ENCODE data around the gene ARHGEF26.

ARHGEF26 gene

DNA sequence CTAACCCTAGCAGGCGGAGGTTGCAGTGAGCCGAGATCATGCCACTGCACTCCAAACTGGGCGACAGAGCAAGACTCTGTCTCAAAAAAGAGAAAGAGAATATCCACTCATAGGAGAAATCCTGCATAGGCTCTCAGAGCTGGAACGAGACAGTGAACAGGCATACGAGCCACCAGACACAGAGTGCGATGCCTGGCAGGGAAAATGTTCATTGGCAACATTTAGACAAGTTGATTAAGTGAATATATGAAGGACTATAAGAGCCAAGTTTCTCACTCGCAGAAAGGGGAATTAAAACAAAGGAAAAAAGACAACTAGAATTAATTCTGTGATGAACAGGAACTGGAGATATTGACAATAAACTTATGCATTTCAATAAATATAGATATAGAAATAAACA, 27.1 kb upstream of the ARHGEF26 start:
- Histone ChIP-seq H3K27ac (ENCODE audit: low read depth, low read length) (no peak overlapping the region), H3K9ac (ENCODE audit: low read depth in 1 of 2, low read length in 2 of 2) (no peak overlapping the region), H3K36me3 (ENCODE audit: control insufficient read depth in 1 of 2, insufficient read depth in 2 of 2, low read length in 2 of 2) (no peaks in the 10 kb centered on the region), H3K9me3 (ENCODE audit: control insufficient read depth in 1 of 2, low read length in 2 of 2) (no peaks in the 10 kb centered on the region), H3K4me3 (ENCODE audit: low read depth in 1 of 2, low read length in 2 of 2) (no peak overlapping the region), H3K27me3 (ENCODE audit: control insufficient read depth in 1 of 2, insufficient read depth in 2 of 2, low read length in 2 of 2) (no peaks in the 10 kb centered on the region), H3K4me1 (ENCODE audit: control insufficient read depth in 1 of 2, insufficient read depth in 2 of 2, low read length in 2 of 2) (no peaks in the 10 kb centered on the region)

DNA sequence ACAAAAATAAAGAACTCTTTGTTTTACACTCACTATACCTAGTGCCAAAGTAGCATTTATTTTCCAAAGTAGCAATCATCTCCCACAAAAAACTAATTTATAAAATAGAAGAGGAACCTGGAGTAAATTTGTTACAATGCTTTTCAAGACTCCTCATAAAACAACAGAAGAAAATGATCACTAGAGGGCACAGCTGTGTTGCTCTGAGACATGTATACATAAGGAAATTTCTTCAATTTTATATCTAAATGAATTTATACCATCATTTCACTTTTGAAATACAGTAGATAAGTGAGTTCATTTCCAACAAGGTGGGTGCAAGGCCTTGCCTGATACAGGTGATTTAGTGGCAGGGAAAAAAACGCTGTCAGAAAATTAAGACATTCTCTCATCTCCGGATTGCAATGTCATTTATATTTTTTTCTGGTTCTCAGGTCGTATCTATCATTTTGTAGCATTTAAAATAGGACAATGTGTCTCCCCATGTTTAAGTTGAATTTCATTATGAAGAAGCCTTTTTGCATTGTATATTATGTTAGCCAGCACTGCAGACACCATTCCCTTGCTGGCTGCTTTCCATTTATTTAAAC, 25.3 kb upstream of the ARHGEF26 start:
- Histone ChIP-seq H3K27me3 (ENCODE audit: control insufficient read depth in 1 of 2, insufficient read depth in 2 of 2, low read length in 2 of 2) (no peaks in the 10 kb centered on the region), H3K4me1 (ENCODE audit: control insufficient read depth in 1 of 2, insufficient read depth in 2 of 2, low read length in 2 of 2) (no peaks in the 10 kb centered on the region), H3K27ac (ENCODE audit: low read depth, low read length) (no peak overlapping the region), H3K36me3 (ENCODE audit: control insufficient read depth in 1 of 2, insufficient read depth in 2 of 2, low read length in 2 of 2) (no peaks in the 10 kb centered on the region), H3K4me3 (ENCODE audit: low read depth in 1 of 2, low read length in 2 of 2) (no peak overlapping the region), H3K9me3 (ENCODE audit: control insufficient read depth in 1 of 2, low read length in 2 of 2) (no peaks in the 10 kb centered on the region), H3K9ac (ENCODE audit: low read depth in 1 of 2, low read length in 2 of 2) (no peak overlapping the region)

DNA sequence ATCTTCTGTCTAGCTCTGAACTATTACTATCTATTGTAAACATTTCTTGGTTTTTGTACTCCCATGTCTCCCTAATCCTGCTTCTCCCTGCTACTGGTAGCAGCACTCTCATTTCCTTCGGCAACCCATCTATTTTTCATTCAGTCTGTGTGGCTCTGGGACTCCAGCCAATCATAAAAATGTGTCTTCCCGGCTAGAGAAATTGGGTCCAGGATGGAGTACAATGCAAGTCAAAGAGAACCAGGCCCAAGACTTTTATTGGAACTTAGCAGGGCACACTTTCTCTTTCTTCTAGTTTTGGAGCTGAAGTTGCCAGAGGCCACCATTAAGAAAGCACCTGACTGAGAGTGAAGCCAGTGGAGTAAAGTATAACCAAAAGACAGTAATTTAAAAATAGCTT, 22.8 kb upstream of the ARHGEF26 start:
- H3K27me3 ChIP-seq (ENCODE audit: control insufficient read depth in 1 of 2, insufficient read depth in 2 of 2, low read length in 2 of 2), result no peaks in the 10 kb centered on the region
- no peaks in the 10 kb centered on the region for H3K36me3 ChIP-seq (ENCODE audit: control insufficient read depth in 1 of 2, insufficient read depth in 2 of 2, low read length in 2 of 2)
- H3K4me3 ChIP-seq (ENCODE audit: low read depth in 1 of 2, low read length in 2 of 2), result no peak overlapping the region
- H3K9me3 ChIP-seq (ENCODE audit: control insufficient read depth in 1 of 2, low read length in 2 of 2), result no peaks in the 10 kb centered on the region
- no peaks in the 10 kb centered on the region for H3K4me1 ChIP-seq (ENCODE audit: control insufficient read depth in 1 of 2, insufficient read depth in 2 of 2, low read length in 2 of 2)
- H3K27ac ChIP-seq (ENCODE audit: low read depth, low read length), result no peak overlapping the region
- no peak overlapping the region for H3K9ac ChIP-seq (ENCODE audit: low read depth in 1 of 2, low read length in 2 of 2)

DNA sequence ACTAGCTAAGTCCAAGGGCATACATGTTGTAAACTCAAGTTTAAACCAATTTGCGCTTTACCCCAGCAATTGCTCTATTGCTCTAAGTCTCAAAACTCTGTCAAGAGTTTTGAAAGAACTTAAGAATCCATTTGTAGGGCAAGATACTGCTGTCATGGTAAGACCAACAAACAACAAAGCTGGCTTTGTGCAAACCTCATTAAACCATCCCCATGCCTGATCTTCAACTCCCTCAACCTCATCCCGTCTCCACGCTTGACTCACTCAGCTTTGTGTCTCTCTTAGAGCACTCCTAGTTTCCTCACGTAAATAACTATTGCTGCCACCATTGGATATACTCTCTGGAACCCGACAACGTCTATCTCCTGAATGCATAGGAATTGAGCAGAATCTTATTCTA, 20.6 kb upstream of the ARHGEF26 start:
- Histone ChIP-seq H3K9ac (ENCODE audit: low read depth in 1 of 2, low read length in 2 of 2) (no peak overlapping the region), H3K4me3 (ENCODE audit: low read depth in 1 of 2, low read length in 2 of 2) (no peak overlapping the region), H3K36me3 (ENCODE audit: control insufficient read depth in 1 of 2, insufficient read depth in 2 of 2, low read length in 2 of 2) (no peaks in the 10 kb centered on the region), H3K27ac (ENCODE audit: low read depth, low read length) (no peak overlapping the region), H3K4me1 (ENCODE audit: control insufficient read depth in 1 of 2, insufficient read depth in 2 of 2, low read length in 2 of 2) (peaks cover 5 to 6% of the 10 kb centered on the region in 2 donors), H3K9me3 (ENCODE audit: control insufficient read depth in 1 of 2, low read length in 2 of 2) (no peaks in the 10 kb centered on the region), H3K27me3 (ENCODE audit: control insufficient read depth in 1 of 2, insufficient read depth in 2 of 2, low read length in 2 of 2) (no peaks in the 10 kb centered on the region)

DNA sequence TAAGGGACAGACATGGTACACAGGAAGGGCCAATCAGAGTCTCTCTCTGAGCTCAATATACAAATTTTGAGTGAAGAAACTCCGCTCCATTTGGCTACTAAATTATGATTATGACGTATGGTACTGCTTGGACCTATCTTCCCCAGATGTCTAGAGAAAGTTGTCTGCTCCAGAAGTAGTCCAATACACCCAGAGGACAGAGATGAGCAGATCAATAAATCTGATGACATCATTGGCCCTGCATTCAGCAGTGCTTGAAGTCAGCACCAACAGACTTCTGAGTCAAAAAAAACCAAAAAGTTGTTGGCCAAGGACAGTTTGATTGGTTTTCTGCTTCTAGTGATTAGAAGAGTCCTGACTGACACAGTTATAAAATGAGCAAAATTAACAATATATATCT, 19.9 kb upstream of the ARHGEF26 start:
- H3K27me3 ChIP-seq (ENCODE audit: control insufficient read depth in 1 of 2, insufficient read depth in 2 of 2, low read length in 2 of 2), result no peaks in the 10 kb centered on the region
- peaks cover 6 to 7% of the 10 kb centered on the region in 2 donors for H3K4me1 ChIP-seq (ENCODE audit: control insufficient read depth in 1 of 2, insufficient read depth in 2 of 2, low read length in 2 of 2)
- H3K9ac ChIP-seq (ENCODE audit: low read depth in 1 of 2, low read length in 2 of 2), result no peak overlapping the region
- no peaks in the 10 kb centered on the region for H3K9me3 ChIP-seq (ENCODE audit: control insufficient read depth in 1 of 2, low read length in 2 of 2)
- H3K4me3 ChIP-seq (ENCODE audit: low read depth in 1 of 2, low read length in 2 of 2), result no peak overlapping the region
- H3K27ac ChIP-seq (ENCODE audit: low read depth, low read length), result no peak overlapping the region
- H3K36me3 ChIP-seq (ENCODE audit: control insufficient read depth in 1 of 2, insufficient read depth in 2 of 2, low read length in 2 of 2), result no peaks in the 10 kb centered on the region

DNA sequence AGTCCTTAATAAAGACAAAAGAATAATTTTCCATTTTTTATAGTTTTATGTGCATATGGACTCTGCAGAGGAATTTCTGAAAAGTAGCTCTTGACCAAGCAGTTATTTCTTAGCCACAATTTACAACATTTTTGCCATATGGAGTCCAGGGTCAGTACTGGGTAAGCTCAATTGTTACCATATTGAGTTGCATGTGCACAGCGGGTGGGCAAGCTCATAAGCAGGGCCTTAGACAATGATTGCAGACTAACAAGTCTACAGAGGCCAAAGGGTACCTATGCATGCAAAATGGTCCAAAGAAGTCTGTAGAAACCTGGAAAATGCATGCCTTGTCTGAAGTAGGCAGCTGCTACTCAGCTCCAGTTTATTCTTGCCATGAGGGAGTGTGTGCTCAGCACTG, 19.0 kb upstream of the ARHGEF26 start:
- peaks cover 6 to 7% of the 10 kb centered on the region in 2 donors for H3K4me1 ChIP-seq (ENCODE audit: control insufficient read depth in 1 of 2, insufficient read depth in 2 of 2, low read length in 2 of 2)
- H3K4me3 ChIP-seq (ENCODE audit: low read depth in 1 of 2, low read length in 2 of 2), result no peak overlapping the region
- no peak overlapping the region for H3K27ac ChIP-seq (ENCODE audit: low read depth, low read length)
- H3K9ac ChIP-seq (ENCODE audit: low read depth in 1 of 2, low read length in 2 of 2), result no peak overlapping the region
- H3K9me3 ChIP-seq (ENCODE audit: control insufficient read depth in 1 of 2, low read length in 2 of 2), result no peaks in the 10 kb centered on the region
- no peaks in the 10 kb centered on the region for H3K36me3 ChIP-seq (ENCODE audit: control insufficient read depth in 1 of 2, insufficient read depth in 2 of 2, low read length in 2 of 2)
- H3K27me3 ChIP-seq (ENCODE audit: control insufficient read depth in 1 of 2, insufficient read depth in 2 of 2, low read length in 2 of 2), result no peaks in the 10 kb centered on the region

DNA sequence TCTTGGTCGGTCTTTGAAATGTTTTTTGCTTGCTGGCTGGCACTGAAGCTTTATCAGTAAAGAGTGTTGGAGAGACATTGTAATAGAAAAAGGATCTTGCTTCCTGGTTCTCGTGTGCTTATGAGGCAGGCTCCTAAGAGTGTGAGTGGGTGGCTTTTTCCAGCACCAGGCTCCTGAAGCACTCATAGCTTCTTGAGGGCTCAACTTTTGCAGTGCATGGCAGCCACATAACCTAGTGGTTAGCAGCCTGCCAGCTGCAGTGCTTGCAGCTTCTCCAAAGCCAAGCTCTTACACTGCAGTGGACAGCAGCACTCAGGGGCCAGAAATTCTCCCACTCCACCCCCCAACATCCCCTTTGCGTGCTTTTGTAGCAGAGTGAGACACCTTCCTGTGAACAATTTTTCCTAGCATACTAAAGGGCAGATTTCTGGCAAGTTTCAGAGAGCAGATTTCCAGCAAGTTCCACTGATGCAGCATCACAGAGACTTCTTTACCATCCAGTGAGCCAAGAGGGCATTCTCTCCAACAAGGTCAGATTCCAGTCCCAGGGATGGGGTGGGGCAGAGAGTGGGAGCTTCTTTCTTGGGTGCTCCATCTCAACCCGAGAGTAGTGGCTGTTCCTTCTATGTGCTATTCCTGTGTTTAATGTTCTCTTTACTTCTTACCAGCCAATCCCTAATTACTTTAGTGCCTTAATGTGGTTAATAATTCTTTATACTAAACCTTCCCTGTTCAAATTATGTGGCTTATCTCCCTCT, 15.8 kb upstream of the ARHGEF26 start:
- no peaks in the 10 kb centered on the region for H3K36me3 ChIP-seq (ENCODE audit: control insufficient read depth in 1 of 2, insufficient read depth in 2 of 2, low read length in 2 of 2)
- no peak overlapping the region for H3K4me3 ChIP-seq (ENCODE audit: low read depth in 1 of 2, low read length in 2 of 2)
- no peak overlapping the region for H3K27ac ChIP-seq (ENCODE audit: low read depth, low read length)
- peaks cover 6 to 7% of the 10 kb centered on the region in 2 donors for H3K4me1 ChIP-seq (ENCODE audit: control insufficient read depth in 1 of 2, insufficient read depth in 2 of 2, low read length in 2 of 2)
- H3K27me3 ChIP-seq (ENCODE audit: control insufficient read depth in 1 of 2, insufficient read depth in 2 of 2, low read length in 2 of 2), result no peaks in the 10 kb centered on the region
- no peaks in the 10 kb centered on the region for H3K9me3 ChIP-seq (ENCODE audit: control insufficient read depth in 1 of 2, low read length in 2 of 2)
- no peak overlapping the region for H3K9ac ChIP-seq (ENCODE audit: low read depth in 1 of 2, low read length in 2 of 2)

DNA sequence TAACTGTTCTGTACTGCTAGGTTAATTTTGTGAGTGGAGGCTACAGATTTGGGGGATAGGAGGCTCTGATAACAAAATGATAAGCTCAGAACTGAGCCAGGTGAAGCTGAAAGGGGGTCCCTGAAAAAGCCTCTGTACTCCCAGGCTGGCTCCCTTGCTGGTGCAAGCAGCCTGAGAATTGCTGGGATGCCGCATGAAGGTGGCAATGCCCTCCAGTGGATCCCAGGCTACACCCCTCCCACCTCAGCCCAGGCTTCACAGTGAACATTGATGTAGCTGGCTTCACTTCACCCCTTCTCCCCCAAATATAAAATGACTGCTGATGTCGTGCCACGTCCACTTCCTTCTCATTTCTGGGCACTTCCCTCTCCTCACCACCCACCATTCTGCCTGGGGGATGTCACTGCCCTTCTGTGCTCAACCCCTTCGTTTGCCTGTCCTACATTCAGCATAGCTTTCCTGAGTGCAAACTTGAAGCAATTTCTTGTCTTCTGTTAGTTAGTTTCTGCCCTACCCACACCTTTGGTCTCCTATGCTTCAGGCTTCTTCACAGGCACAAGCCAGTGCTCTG, 9.7 kb upstream of the ARHGEF26 start:
- Histone ChIP-seq H3K36me3 (ENCODE audit: control insufficient read depth in 1 of 2, insufficient read depth in 2 of 2, low read length in 2 of 2) (no peaks in the 10 kb centered on the region), H3K9ac (ENCODE audit: low read depth in 1 of 2, low read length in 2 of 2) (no peak overlapping the region), H3K4me3 (ENCODE audit: low read depth in 1 of 2, low read length in 2 of 2) (no peak overlapping the region), H3K27me3 (ENCODE audit: control insufficient read depth in 1 of 2, insufficient read depth in 2 of 2, low read length in 2 of 2) (no peaks in the 10 kb centered on the region), H3K4me1 (ENCODE audit: control insufficient read depth in 1 of 2, insufficient read depth in 2 of 2, low read length in 2 of 2) (no peaks in the 10 kb centered on the region), H3K9me3 (ENCODE audit: control insufficient read depth in 1 of 2, low read length in 2 of 2) (no peaks in the 10 kb centered on the region), H3K27ac (ENCODE audit: low read depth, low read length) (no peak overlapping the region)

DNA sequence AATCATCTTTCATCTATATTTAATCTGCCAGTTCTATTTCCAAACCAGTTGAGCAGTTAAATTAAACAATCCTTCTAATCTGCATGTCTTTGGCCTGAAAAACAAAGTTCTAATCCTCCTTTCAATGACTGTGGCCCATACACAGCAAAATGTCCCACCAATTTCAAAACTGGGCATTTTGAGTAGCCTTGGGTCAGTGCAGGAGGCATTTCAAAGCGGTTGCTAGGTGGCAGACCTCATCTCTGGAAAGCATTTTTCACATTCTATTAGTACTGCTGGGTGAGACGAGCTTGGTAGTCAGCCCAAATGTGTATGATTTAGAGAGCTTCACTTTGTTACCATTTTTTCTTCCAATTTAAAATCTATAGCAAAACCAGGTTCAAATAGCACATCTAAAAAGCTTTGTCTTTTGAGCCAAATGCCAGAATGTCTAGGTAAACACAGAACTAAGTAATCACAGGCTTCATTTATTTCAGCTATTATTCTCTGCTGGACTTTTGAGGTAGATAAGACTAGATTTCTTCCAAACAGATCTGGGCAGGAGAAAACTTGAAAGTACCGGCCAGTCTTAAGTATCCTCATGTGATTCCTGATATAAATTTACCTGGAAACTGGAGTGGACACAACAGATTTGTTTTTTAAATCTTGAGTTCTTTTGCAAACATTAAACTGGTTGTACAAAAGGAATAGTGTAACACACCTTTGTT, 8.9 kb upstream of the ARHGEF26 start:
- H3K4me3 ChIP-seq (ENCODE audit: low read depth in 1 of 2, low read length in 2 of 2), result no peak overlapping the region
- H3K4me1 ChIP-seq (ENCODE audit: control insufficient read depth in 1 of 2, insufficient read depth in 2 of 2, low read length in 2 of 2), result no peaks in the 10 kb centered on the region
- H3K27ac ChIP-seq (ENCODE audit: low read depth, low read length), result no peak overlapping the region
- no peak overlapping the region for H3K9ac ChIP-seq (ENCODE audit: low read depth in 1 of 2, low read length in 2 of 2)
- no peaks in the 10 kb centered on the region for H3K9me3 ChIP-seq (ENCODE audit: control insufficient read depth in 1 of 2, low read length in 2 of 2)
- no peaks in the 10 kb centered on the region for H3K36me3 ChIP-seq (ENCODE audit: control insufficient read depth in 1 of 2, insufficient read depth in 2 of 2, low read length in 2 of 2)
- H3K27me3 ChIP-seq (ENCODE audit: control insufficient read depth in 1 of 2, insufficient read depth in 2 of 2, low read length in 2 of 2), result no peaks in the 10 kb centered on the region

DNA sequence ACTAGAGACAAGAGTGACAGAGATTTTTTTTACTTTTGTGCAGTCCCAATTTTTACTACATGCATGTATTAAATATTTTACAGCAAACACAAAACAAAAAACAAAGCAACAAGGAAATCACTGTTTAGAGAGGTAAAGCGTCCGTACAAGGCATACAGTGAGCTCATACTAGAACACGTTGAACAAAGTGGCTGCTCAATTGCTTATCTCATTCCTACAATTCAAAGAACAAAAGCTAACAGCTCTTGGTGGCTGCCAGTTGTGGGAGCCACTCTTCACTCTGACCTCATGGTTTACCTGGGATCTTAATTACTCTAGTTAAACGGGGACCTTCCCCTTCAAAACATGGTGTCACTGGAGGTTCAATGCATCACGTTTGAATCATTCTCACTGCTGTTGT, 7.6 kb upstream of the ARHGEF26 start:
- Histone ChIP-seq H3K4me3 (ENCODE audit: low read depth in 1 of 2, low read length in 2 of 2) (no peak overlapping the region), H3K9me3 (ENCODE audit: control insufficient read depth in 1 of 2, low read length in 2 of 2) (no peaks in the 10 kb centered on the region), H3K36me3 (ENCODE audit: control insufficient read depth in 1 of 2, insufficient read depth in 2 of 2, low read length in 2 of 2) (no peaks in the 10 kb centered on the region), H3K27me3 (ENCODE audit: control insufficient read depth in 1 of 2, insufficient read depth in 2 of 2, low read length in 2 of 2) (no peaks in the 10 kb centered on the region), H3K9ac (ENCODE audit: low read depth in 1 of 2, low read length in 2 of 2) (no peak overlapping the region), H3K4me1 (ENCODE audit: control insufficient read depth in 1 of 2, insufficient read depth in 2 of 2, low read length in 2 of 2) (no peaks in the 10 kb centered on the region), H3K27ac (ENCODE audit: low read depth, low read length) (no peak overlapping the region)
